SKM-1 treated with dmso at 0.1 percent for 144 hours (cell line): ENCODE data around the gene NTM.
"Not testable (repeated sequence)": the region's sequence is repeated elsewhere in the genome, so short reads cannot be mapped to it uniquely, and the experiment has no call there.

Experiments
- DNase-seq: peaks from one replicate; lab custom pipeline; 2025; ENCODE audit not compliant: unreplicated experiment; lab: John Stamatoyannopoulos, UW

NTM gene

DNA sequence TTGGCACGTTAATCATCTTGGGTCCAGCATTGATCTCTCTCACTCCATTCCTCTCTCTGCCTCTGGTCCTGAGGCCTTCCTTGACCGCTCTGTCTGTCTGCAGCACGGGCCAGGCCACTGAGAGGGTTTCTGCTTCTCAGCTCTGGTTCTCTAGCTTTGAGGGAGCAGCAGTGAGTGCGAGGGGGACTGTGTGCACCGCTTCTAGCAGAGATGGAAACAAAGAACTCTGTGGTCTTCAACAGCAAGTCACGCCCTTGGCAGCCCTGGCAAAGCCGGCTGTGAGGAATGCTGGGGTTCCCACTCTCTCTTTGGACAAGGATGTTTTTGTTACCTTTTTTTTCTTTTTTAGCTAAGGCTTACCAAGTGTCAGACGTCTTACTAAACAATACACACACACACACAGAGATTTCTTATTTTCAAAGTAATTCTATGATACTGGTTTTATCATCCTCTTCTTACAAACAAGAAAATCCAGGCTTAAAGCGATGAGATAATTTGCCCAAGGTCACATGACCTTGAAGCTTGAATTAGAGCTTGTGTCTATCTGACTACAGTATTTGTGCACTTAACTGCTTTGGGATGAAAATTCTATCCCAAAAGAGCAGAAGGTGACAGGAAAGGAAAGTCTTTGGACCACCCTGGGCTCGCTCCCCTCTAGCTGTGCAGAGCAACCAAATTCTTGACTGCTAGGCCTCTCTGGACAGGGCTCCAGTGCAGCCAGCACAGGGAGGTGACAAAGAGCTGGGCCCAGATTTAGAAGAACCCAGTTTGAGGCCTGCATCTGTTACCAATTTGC lies 293.2 kb downstream of the NTM start:
- no peak for DNase-seq

DNA sequence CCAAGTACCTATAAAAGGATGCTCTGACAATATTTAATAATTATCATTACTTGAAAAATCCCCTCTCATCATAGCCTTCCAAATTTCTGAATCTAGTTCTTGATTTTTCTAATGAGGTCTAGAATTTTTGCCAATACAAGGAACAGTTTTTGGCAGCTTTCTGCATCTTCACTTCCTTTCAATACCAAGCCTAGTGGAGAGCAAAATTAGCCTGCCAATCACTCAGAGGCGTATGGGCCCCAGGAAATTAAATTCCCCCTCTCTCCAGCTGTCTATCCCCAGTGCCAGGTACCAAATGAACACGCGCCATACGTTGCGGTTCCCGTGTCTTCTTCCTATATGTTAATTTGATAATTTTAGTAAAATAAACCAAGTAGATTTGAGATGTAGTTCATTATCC lies 293.9 kb downstream of the NTM start:
- DNase-seq: no peak

DNA sequence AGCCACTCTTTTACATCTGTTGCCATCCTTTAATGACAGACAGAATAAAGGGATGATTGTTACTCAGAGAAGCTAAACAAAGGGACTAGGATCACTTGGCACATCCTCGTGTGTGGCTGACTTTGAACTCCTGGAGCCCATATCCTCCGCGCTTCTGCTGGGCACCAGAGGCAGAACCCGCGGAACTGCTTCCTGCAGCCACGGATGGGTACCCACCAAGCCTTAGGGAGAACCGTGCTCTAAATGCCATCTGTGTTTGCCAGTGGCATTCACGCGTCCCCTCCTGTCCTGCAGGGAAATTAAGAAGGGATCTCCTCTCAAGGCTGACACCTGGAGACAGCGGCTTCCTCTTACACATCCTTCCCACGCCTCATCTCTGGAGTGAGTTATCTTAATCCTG lies 294.4 kb downstream of the NTM start:
- DNase-seq: no peak

DNA sequence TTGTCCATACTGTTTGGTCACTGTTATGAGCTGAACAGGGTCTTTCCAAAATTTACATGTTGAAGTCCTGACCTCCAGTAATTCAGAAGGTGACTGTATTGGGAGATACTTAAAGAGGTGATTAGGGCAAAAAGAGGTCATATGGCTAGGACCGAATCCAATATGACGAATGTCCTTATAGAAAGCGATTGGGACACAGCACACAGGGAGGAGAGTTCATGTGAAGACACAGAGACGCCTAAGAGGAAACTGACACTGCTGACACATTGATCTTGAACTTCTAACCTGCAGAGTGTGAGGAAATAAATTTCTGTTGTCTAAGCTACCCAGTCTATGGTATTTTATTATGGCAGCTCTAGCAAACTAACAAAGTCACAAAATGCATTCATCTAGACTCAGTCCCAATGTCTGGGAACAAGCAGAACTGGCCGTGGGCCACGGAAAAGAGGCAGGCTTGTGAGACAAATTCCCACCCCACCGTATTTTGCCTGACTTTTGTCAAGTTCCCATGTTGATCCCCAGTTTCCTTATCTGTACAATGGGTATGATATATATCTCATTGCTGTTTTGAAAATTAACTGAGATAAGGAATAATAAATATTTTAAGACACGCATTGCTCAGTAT lies 295.0 kb downstream of the NTM start:
- DNase-seq: peak; percentile 4

DNA sequence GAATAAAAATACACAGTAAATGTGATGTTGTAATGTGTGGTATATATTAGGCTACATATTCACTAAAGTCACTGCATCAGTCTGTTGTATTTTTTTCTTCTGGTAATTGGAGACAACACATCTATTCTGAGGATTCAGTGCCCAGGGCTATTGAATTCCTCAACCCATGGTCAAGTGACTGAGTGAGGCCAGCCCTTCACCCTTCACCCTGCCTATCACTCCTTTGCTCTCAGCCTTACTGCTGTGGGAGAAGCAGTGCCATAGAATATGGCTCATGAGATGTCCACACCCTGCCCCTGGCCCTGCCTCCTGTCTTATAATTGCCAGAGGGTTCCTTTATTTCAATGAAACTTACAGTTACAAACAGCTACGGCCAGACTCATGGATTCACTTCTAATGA lies 295.6 kb downstream of the NTM start:
- no peak for DNase-seq

DNA sequence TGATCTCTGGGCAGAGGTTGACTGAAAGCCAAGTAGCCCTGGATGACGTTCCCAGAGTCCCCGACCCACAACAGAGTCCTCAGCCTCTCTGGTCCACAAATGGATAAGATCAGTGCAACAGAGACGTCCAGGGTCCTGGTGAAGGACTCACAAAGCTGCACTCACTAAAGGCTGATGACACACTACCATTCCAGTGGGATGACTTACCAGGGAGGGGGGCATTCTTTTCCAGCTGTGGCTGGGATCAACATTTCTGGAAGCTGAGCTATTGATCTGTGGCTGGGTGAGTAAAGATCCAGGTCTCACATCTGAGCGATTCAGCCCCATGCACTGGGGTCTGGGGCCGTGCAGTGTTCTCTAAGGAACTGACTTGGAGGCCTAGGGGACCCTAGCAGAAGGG lies 296.2 kb downstream of the NTM start:
- DNase-seq: no peak

DNA sequence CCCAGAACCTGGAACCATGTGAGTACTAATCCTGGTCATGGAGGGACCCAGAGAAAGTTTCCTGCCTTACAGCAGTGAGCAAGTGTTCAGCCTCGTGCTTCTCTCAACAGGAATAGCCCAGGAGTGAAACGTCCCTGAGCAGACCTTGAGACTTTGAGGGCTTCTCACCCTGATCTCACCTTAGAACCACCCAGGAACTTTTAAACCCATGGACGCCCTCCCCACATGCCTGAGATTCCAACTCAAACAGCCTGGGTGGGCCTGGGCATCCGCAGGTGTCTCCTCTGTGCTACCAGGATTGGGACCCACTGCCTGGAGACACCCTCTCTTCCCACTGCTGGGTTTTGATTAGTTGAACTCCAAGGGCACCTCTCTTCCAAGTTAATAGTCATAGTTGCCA lies 297.2 kb downstream of the NTM start:
- no peak for DNase-seq

DNA sequence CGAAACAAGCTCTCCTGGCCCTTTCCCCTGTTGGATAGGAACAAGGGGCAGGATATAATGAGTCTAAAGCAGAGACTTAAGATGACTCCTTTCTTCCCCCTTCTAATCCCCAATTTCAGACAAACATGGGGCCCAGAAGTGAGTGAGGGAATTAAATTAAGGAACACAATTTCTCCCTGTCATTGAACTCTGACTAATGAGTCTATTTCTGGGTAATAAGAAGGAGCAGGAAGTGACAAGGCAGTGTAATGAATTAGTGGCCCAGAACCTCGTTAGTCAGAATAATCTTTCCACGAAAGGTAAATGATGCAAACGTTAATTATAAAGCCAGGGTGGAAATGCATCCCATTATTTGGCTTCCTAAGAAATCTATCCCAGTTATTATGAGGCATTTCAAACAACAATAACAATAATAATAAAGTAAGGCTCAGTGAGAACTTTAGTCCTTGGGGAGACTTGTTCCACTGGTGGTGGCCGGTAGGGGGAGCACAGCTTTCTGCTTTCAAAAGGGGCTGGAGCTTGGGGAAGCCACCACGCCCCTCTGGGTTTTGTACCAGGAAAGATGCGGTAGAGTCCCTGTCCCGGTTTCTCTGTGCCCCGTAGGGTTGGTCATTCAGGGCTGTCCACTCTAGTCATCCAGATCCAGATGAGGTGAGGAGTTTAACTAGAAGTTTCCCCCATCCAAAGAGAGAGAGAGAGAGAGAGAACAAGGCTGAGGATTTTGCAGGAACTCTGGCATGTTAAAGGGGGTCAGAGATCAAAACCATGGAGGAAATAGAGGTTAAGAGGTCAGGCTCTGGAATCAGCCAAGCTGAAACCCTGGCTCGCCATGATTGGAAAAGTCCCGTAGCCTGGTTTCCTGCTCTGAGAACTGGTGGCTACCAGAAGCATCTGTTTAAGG lies 298.3 kb downstream of the NTM start:
- DNase-seq: peak; percentile 42

DNA sequence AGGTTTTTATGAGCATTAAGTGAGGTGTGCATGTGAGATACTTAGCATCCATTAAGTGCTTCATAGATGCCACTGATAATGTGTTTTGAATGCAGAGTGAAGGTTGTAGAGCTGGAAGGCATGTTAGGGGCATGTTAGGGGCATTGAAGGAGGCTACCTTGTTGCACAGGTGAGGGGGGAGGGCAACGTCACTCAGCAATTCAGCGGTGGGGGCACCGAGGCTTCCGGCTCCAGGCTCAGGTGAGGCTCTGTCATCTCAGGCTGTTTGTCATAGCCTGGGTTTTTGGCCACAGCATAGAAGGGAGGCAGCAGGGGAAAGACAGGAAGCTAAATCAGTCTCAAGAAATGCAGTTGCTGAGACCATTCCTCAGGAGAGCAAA lies 299.0 kb downstream of the NTM start:
- no peak for DNase-seq

DNA sequence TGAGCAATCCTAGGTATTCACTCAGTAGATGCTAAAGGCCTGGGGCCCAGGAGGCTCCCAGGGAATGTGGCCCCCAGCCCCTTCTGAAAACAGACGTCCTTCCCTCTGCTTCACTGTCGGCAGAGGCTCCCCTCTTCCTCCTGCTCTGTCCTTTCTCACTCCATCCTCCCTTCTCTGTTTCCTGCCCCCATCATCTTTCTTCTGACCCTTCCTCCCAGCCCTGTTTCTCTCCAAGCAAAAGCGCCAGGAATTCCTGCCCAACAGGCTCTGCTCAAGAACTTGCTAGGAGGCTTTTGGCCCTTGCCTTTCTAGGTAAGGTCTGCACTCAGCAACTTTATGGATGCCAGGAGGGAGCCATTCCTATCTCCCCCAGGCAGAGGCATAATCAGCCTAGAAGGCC lies 300.5 kb downstream of the NTM start:
- DNase-seq: no peak

DNA sequence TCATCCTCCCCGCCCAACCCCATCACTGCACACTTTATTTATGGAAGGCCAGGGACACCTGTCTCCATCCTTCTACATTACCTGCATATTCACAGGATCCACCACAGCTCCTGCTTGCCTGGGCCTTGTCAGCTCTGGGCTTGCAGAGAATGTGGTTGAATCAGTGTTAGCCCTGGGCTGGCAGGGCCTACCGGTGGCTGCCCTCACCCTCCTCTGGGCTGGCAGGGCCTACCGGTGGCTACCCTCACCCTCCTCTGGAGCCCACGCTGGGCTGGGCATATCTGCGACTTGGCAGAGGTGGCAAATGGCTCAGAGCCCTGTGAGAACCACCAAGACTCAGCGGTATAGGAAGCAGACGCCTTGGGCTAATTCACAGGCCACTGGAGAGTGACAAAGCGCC lies 300.9 kb downstream of the NTM start:
- DNase-seq: no peak

DNA sequence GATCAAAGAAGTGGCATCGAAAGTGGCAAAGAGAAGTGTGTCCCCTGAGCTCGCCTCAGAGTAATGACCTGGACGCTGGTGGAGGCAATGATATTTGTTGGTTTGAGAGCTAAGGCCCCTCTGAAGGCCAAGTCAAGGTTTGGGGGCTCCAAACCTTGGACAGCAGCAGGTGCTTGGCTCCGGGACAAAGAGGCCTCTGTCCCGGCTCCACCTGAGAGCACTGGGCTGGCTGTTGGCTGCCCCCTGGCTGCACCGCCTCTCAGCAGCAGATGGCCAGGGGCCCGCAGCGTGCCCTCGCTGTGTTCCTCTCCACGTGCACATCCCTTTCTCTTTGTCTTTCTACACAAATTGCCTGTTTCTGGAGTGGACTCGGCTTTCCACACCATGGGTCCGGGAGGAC lies 301.3 kb downstream of the NTM start:
- DNase-seq: no peak

DNA sequence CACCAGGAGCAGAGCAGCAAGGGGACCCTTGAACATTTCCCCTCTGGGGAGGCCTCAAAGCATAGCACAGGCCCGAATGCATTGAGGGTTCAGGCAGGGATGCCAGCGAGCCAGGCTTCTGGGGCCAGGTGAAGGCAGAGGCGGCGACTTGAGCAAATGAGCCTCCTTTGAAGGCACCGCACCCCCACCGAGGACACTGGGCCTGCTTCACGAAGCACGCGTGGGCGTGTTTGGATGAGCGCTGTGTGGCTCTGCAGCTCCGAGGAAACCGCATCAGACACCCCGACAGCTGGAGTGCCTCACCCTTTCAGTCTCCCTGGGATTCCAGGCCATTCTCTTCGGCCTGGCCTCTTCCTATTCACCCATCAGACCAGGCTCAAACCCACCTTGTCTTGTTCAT lies 301.8 kb downstream of the NTM start:
- DNase-seq: no peak

DNA sequence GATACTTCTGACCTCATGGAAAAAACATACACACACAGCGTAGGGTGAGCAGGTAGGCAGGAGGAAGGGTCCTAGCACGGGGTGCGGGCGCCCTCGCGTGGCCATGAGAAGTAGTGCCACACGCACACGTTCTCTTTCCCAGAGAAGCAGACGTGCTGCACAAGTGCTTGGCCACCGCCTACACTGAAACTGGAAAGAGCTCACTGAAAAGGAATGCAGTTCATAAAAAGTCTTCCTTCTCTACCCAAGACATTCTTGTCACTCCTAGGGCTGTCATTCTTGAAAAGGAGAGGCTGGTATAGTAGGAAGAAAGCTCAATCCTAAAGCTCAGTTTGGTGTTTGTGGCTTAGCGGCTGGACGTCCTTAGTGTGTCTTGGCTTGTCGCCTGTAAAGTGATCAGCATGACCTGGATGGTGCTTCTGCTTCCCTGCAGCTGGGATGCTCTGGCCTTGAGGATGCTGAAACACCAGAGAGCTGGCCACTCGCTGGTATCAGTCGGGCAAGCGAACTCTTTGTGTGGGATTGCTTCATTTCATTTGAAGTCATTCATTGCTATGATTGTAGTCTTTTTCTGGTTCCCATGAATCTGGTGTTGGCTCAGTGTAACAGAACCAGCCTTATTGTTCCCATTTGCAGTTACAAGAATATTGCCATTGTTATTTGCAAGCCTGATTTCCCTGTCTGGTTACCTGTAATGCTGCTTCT lies 303.8 kb downstream of the NTM start:
- DNase-seq: peak; percentile 24

DNA sequence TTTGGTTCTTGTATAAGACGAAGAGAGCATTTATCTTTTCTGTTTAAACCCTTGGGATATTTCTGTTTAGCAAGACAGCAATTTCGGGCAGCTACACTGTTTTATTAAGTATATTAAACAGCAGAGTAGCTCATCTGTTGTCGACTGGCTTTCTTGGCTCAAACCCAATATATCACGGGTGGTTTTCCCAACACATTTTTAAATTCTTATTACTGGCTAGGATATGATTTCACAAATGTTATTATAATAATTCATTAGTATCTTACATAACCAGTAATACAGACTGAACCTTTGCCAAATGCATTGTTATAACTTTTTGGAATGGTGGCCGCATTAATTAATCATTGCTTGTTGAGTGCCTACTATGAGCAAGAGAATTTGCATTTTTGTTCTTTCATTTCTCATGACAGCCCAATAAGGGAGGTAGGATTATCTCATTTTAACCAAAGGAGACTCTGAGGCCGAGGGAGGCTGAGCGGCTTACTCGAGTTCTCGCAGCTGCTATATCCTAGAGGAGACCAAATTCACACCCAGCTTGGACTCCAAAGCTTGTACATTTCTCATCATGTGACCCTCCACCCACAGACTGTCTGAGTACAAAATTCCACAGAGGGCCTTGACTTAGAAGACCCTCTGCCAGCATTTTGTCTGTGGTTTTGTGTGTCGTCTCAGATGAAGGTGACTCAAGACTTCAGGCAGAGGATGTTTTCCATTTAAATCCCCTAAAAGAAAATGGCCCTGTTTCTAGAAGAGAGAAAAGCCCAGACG lies 304.9 kb downstream of the NTM start:
- no peak for DNase-seq

DNA sequence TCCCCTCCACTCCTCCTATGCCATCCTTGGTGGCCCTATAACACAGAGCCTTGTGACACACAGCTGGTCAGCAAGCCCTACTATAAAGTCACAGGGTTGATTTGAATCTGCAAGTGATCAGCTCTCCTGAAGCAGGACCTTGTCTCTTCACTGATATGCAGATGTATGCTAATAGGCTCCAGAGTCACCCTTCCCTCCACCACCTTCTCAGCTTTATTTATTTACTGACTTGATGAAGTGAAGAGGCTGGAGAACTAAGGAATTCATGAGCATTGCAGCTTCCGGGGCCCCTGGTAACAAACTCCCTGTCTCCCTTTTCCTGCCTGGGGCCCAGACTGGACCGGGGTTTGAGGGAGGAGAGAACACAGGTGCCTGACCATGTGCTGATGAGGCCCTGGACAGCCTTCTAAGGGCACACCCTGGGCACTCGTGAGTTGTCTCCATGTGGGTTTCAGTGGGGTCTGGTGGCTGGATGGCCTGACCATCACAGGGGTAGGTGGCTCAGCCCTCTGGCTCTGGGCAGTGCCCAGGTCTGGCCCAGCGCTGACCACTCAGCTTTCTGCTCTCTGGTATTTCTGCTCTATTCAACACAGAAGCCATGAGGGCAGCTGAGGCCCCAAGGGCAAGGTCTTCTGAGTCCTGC lies 307.5 kb downstream of the NTM start:
- DNase-seq: no peak

DNA sequence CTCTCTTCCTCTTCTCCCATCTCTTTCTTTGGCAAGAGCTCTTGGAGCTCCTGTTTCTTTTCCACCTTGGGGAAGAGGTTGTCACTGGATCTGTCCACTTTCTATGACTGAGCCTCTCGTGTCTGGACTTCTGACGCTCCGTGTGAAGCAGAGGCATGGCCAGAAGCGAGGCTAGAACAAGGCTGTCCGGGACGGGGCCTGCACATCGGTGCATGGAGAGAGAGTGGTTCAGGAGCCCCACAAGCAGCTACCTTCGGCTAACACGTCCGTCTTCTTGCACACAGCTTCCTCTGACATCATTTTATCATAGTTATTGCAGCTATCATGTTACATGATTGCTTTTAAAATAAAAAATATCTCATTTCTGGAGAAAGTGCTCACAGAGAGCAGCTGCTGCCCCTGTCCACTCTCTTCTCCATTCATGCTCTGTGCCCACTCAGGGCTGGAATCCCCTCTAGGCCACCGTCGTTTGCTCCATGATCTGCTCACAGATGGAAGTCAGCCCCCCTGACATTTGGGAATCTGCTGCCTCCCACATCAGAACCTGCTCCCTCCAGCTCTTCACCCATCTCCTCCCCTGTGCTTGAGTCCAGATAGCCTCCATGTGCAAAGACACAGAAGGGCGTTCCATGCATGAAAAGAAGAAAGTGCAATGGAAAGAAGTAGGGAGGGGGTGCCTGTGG lies 308.4 kb downstream of the NTM start:
- no peak for DNase-seq

DNA sequence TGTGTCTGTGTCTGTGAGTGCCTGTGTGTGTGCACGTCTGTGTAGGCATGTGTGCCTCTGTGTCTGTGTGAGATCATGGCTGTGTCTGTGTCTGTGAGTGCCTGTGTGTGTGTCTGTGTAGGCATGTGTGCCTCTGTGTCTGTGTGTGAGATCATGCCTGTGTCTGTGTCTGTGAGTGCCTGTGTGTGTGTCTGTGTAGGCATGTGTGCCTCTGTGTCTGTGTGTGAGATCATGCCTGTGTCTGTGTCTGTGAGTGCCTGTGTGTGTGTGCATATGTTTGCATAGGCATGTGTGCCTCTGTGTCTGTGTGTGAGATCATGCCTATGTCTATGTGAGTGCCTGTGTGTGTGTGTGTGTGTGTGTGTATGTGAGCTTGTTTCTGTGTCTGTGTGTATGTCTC lies 310.0 kb downstream of the NTM start:
- DNase-seq: not testable (repeated sequence)

DNA sequence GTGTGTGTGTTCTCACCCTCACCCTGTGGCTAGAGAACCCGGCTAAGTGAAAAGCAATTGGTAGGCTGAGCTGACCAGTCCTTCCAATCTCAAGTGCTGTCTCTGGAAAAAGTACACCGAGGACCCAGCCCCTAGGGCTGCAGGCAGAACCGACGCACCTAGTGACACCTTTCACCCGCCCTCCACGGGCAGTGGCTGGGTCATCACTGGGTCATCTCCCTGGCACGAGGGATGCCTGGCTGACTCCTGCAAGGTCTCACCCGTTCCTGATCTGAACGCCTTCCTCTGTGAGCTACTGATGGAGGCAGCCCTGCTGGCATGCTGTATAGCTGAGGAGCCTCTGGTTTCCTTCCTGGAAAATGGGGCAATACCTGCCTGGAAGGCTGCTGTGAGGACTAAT lies 311.5 kb downstream of the NTM start:
- DNase-seq: peak; percentile 5
